ENCODE data around the gene PSKH1.
A peak's percentile ranks its signal among the peaks of the same experiment; 100 is the strongest.
"Not testable (repeated sequence)": the region's sequence is repeated elsewhere in the genome, so short reads cannot be mapped to it uniquely, and the experiment has no call there.

PSKH1 gene

GRCh38 chr16:67858500-67858899 is 34.6 kb upstream of the PSKH1 start:
- no peak for TF ChIP-seq CTCF (IDR thresholded peaks at IDR 0.05; ENCODE audit: low read length, missing control alignments)
- DNase-seq (ENCODE audit: low read depth) = no peak
- H3K4me3 ChIP-seq (replicated peaks; ENCODE audit: low read depth, low read length) = no peak overlapping the region

GRCh38 chr16:67860589-67861398 is 32.3 kb upstream of the PSKH1 start:
- no peak for DNase-seq (ENCODE audit: low read depth)
- TF ChIP-seq CTCF (IDR thresholded peaks at IDR 0.05; ENCODE audit: low read length, missing control alignments) = no peak
- no peak overlapping the region for H3K4me3 ChIP-seq (replicated peaks; ENCODE audit: low read depth, low read length)

GRCh38 chr16:67861877-67862276 is 31.2 kb upstream of the PSKH1 start:
- no peak for DNase-seq (ENCODE audit: low read depth)
- TF ChIP-seq CTCF (IDR thresholded peaks at IDR 0.05; ENCODE audit: low read length, missing control alignments) = no peak

DNA sequence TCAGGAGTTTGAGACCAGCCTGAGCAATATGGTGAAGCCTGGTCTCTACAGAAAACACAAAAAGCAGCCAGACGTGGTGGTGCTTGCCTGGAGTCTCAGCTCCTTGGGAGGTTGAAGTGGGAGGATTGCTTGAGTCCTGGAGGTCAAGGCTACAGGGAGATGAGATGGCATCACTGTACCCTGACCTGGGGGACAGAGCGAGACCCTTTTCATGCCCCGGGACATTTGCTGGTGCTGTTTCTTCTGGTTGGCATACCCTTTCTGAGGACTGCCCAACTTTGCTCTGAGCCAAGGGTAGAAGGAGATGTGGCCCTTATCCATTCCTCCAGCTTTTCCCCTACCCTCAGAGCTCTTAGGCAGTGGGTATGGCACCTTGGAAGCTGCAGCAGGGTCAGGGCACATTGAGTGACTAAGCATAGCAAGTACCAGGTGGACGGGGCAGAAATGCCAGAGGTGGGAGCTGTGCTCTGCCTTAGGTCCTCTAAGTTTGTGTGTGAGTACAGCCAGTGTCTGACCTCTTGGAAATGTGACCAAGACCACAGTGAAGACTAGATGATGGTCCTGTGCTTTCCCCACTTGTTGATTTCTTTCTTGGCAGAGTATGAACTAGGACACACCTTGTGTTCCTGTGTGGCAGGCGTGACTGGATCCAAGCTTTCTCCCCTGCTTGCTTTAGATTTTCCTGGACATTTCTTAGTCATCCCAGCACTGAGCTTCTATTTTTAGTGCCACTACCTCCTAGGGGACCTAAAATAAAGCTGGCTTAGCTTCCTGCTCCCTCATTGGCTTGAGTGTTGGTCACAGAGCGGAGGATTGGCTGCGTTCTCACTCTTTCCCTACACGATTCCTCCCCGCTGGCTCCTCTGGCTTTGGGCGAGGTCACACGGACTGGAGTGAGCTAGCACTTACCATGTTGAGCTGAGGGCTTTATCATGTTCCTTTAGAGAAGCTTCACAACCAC is 30.2 kb upstream of the PSKH1 start:
- no peak for TF ChIP-seq CTCF (IDR thresholded peaks at IDR 0.05; ENCODE audit: low read length, missing control alignments)
- peak; percentile 66 for DNase-seq (ENCODE audit: low read depth)

More at GRCh38 chr16:67861877-67862276, 31.2 kb upstream of the PSKH1 start:
- H3K4me3 ChIP-seq (replicated peaks; ENCODE audit: low read depth, low read length) = no peak overlapping the region

DNA sequence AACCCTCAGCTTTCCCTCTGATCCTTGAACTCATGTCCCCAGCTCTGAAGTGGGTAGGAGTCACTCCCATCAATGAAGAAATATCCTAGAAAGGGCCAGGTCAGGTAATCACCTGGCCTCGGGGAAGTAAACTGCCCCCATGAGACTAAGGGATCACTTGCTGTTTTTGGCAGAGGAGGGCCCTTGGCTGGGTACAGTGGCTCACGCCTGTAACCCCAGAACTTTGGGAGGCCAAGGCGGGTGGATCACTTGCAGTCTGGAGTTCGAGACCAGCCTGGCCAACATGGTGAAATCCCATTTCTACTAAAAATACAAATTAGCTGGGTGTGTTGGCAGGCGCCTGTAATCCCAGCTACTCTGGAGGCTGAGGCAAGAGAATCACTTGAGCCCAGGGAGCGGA is 29.0 kb upstream of the PSKH1 start:
- not testable (repeated sequence) for H3K4me3 ChIP-seq (replicated peaks; ENCODE audit: low read depth, low read length); DNase-seq (ENCODE audit: low read depth)

More for the DNA sequence above, 30.2 kb upstream of the PSKH1 start:
- H3K4me3 ChIP-seq (replicated peaks; ENCODE audit: low read depth, low read length) = no peak overlapping the region

DNA sequence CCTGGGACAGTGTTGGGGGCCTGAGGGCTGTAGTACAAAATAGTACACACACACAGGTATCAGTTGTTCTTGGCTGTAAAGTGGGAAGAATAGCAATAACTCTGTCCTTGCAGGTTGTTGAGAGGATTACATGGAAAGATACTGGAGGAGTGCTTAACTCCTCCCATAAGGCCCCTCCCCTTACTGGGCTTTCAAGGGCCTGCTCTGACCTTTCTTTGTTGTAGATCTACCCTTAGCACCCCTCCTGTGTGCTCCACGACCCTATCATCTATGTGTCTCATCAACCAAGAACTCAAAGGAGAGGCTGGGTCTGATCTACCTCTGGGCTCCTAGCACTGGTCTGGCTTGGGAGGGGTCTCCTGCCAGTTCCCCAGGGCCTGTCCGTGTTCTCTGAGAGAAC is 28.5 kb upstream of the PSKH1 start:
- DNase-seq (ENCODE audit: low read depth) = no peak
- H3K4me3 ChIP-seq (replicated peaks; ENCODE audit: low read depth, low read length) = no peak overlapping the region
- TF ChIP-seq CTCF (IDR thresholded peaks at IDR 0.05; ENCODE audit: low read length, missing control alignments) = no peak

DNA sequence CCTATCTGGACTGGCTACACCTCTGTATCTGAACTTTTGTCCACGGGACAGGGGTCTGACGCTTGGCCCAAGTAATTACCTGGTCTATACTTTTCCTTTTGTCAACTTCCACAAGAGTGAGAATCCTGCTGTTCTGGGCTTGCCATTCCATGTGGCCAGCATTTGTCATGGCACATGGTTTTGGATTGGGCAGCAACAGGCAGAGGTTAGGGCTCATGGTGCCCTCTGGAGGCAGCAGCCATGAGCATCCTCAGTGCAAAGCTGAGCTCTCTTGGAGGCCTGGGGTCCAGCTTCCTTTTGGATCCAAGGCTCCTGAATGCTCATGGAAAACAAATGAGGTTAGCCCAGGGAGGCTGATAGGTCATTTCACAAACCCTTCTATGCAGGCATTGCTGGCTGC is 27.7 kb upstream of the PSKH1 start:
- H3K4me3 ChIP-seq (replicated peaks; ENCODE audit: low read depth, low read length) = no peak overlapping the region
- peak; percentile 53 for DNase-seq (ENCODE audit: low read depth)
- TF ChIP-seq CTCF (IDR thresholded peaks at IDR 0.05; ENCODE audit: low read length, missing control alignments) = peak; percentile 46

All from fibroblast of pulmonary artery (primary cell).